HEK293T (cell line): ENCODE data around the gene CTNNA2.

Source experiments
- CTCF ChIA-PET: fragments of 350-600 bp; formaldehyde crosslinking; extraction: SDS; loops from one replicate; lab custom pipeline; 2021; ENCODE audit warnings: antibody characterized with exemption, inconsistent platforms; lab: Yijun Ruan, JAX
- POLR2A ChIA-PET: fragments of 350-600 bp; formaldehyde crosslinking; extraction: SDS; loops from one replicate; lab custom pipeline; 2020; ENCODE audit warnings: antibody characterized with exemption, inconsistent platforms; lab: Yijun Ruan, JAX
- DNase-seq: peaks from one replicate; pipeline ENCODE4 v3.0.0; 2012; ENCODE audit warnings: mixed read lengths; ENCODE audit errors: extremely low spot score
- ARNT ChIP-seq: fragments of 450-650 bp; IDR thresholded peaks from 2 replicates; pipeline ENCODE4 v1.6.1; 2017; ENCODE audit warnings: mild to moderate bottlenecking
- BHLHE40 ChIP-seq: fragments of 450-650 bp; IDR thresholded peaks from 2 replicates; pipeline ENCODE4 v1.6.1; 2016; ENCODE audit warnings: mild to moderate bottlenecking, moderate library complexity, borderline replicate concordance
- CTBP1 ChIP-seq: fragments of 450-650 bp; IDR thresholded peaks from 2 replicates; pipeline ENCODE4 v1.6.1; 2016; ENCODE audit warnings: borderline replicate concordance
- ELF4 ChIP-seq: fragments of 450-650 bp; IDR thresholded peaks from 2 replicates; pipeline ENCODE4 v1.6.1; 2017; ENCODE audit warnings: antibody characterized with exemption
- FOXA1 ChIP-seq: fragments of 450-650 bp; IDR thresholded peaks from 2 replicates; pipeline ENCODE4 v1.6.1; 2016; ENCODE audit warnings: mild to moderate bottlenecking
- FOXK2 ChIP-seq: fragments of 450-650 bp; IDR thresholded peaks from 2 replicates; pipeline ENCODE4 v1.6.1; 2016; ENCODE audit warnings: mild to moderate bottlenecking
- FOXM1 ChIP-seq: fragments of 450-650 bp; IDR thresholded peaks from 2 replicates; pipeline ENCODE4 v1.6.1; 2017; ENCODE audit warnings: mild to moderate bottlenecking, borderline replicate concordance
- HDGF ChIP-seq: fragments of 450-650 bp; IDR thresholded peaks from 2 replicates; pipeline ENCODE4 v1.6.1; 2017; ENCODE audit warnings: antibody characterized with exemption, borderline replicate concordance
- L3MBTL2 ChIP-seq: fragments of 450-650 bp; conservative IDR thresholded peaks from 2 replicates; pipeline ENCODE4 v1.6.1; 2016; ENCODE audit warnings: mild to moderate bottlenecking
- LEF1 ChIP-seq: fragments of 450-650 bp; IDR thresholded peaks from 2 replicates; pipeline ENCODE4 v1.6.1; 2017; ENCODE audit warnings: mild to moderate bottlenecking, borderline replicate concordance
- NFRKB ChIP-seq: fragments of 450-650 bp; IDR thresholded peaks from 2 replicates; pipeline ENCODE4 v1.6.1; 2016; ENCODE audit warnings: mild to moderate bottlenecking, moderate library complexity
- PKNOX1 ChIP-seq: fragments of 450-650 bp; IDR thresholded peaks from 2 replicates; pipeline ENCODE4 v1.6.1; 2016
- SP1 ChIP-seq: fragments of 450-650 bp; IDR thresholded peaks from 2 replicates; pipeline ENCODE4 v1.6.1; 2017
- SUZ12 ChIP-seq: fragments of 450-650 bp; IDR thresholded peaks from 2 replicates; pipeline ENCODE4 v1.6.1; 2016; ENCODE audit warnings: mild to moderate bottlenecking
- TARDBP ChIP-seq: fragments of 450-650 bp; IDR thresholded peaks from 2 replicates; pipeline ENCODE4 v1.6.1; 2016
- ZNF384 ChIP-seq: fragments of 450-650 bp; IDR thresholded peaks from 2 replicates; pipeline ENCODE4 v1.6.1; 2016

CTNNA2 gene

GRCh38 chr2:80291656-80292055, 778.8 kb downstream of the CTNNA2 start:
- TF ChIP-seq SUZ12, result no peak
- no peak for TF ChIP-seq L3MBTL2
- TF ChIP-seq TARDBP, result no peak
- no peak for TF ChIP-seq BHLHE40
- TF ChIP-seq HDGF, result no peak
- no peak for TF ChIP-seq FOXM1
- no peak for TF ChIP-seq ZNF384
- TF ChIP-seq NFRKB, result no peak
- TF ChIP-seq FOXA1, result no peak
- no peak for TF ChIP-seq ELF4
- no peak for TF ChIP-seq PKNOX1
- TF ChIP-seq ARNT, result no peak
- TF ChIP-seq LEF1, result no peak
- TF ChIP-seq FOXK2, result no peak
- ChIA-PET CTCF (no interaction called here), POLR2A (no interaction called here)
- no peak for DNase-seq

- CTCF ChIA-PET, result no interaction called here
- no peak for DNase-seq
- TF ChIP-seq HDGF (no peak), CTBP1 (no peak), NFRKB (no peak), ZNF384 (no peak), L3MBTL2 (no peak)
- POLR2A ChIA-PET, result no interaction called here
Observed at GRCh38 chr2:80292474-80292873, 779.6 kb downstream of the CTNNA2 start.

GRCh38 chr2:80293039-80293438, 780.2 kb downstream of the CTNNA2 start:
- DNase-seq, result no peak
- no peak for TF ChIP-seq BHLHE40
- TF ChIP-seq ARNT, result no peak
- TF ChIP-seq ELF4, result no peak
- no peak for TF ChIP-seq SUZ12
- TF ChIP-seq NFRKB, result no peak
- TF ChIP-seq FOXA1, result no peak
- no peak for TF ChIP-seq FOXM1
- no peak for TF ChIP-seq SP1
- TF ChIP-seq TARDBP, result no peak
- no peak for TF ChIP-seq ZNF384
- TF ChIP-seq HDGF, result no peak
- no peak for TF ChIP-seq LEF1
- no peak for TF ChIP-seq FOXK2
- TF ChIP-seq CTBP1, result no peak
- no peak for TF ChIP-seq PKNOX1
- TF ChIP-seq L3MBTL2, result no peak
- ChIA-PET POLR2A (no interaction called here), CTCF (no interaction called here)

GRCh38 chr2:80298954-80299353, 786.1 kb downstream of the CTNNA2 start:
- DNase-seq, result no peak
- no peak for TF ChIP-seq SUZ12
- TF ChIP-seq TARDBP, result no peak
- TF ChIP-seq FOXM1, result no peak
- TF ChIP-seq ELF4, result no peak
- TF ChIP-seq PKNOX1, result no peak
- no peak for TF ChIP-seq HDGF
- no peak for TF ChIP-seq ZNF384
- TF ChIP-seq L3MBTL2, result no peak
- no peak for TF ChIP-seq ARNT
- no peak for TF ChIP-seq LEF1
- TF ChIP-seq FOXA1, result no peak
- TF ChIP-seq NFRKB, result no peak
- no peak for TF ChIP-seq CTBP1
- TF ChIP-seq BHLHE40, result no peak
- ChIA-PET CTCF (no interaction called here), POLR2A (no interaction called here)

- POLR2A ChIA-PET, result no interaction called here
- TF ChIP-seq PKNOX1 (no peak), FOXM1 (no peak), SP1 (no peak), FOXK2 (no peak), ZNF384 (no peak), HDGF (no peak), TARDBP (no peak), FOXA1 (no peak), ARNT (no peak)
- DNase-seq, result no peak
- CTCF ChIA-PET, result no interaction called here
Observed at GRCh38 chr2:80299661-80300060, 786.8 kb downstream of the CTNNA2 start.

GRCh38 chr2:80300346-80300745, 787.5 kb downstream of the CTNNA2 start:
- DNase-seq, result no peak
- POLR2A ChIA-PET, result no interaction called here
- CTCF ChIA-PET, result no interaction called here
- no peak for TF ChIP-seq PKNOX1
